Heart left ventricle (tissue), 16 donors: ENCODE results near the gene POLD1. TPM values are rescaled to one million over a fixed set of nuclear protein-coding genes. Genes with fewer than 3 reads are reported as not detected.

ENCODE experiments used
- ATAC-seq, 4 donors: fragments of 200-7000 bp; cut with Tn5 transposase; one replicate each; pipeline ENCODE4 v1.9.1; 2020 to 2022; ENCODE audit warnings: moderate library complexity in 4 of 4, mild to moderate bottlenecking in 3 of 4, moderate number of reproducible peaks in 1 of 4
- DNase-seq, 5 donors: peaks; one replicate each; pipeline ENCODE4 v3.0.0-alpha.2; 2020
- H3K27ac ChIP-seq, 12 donors: fragments of 200-600 bp; sonication (generic) in 4 of 12; one replicate each; pipeline versions ENCODE4 v1.5.0 to v1.8.0; 2016 to 2022; ENCODE audit warnings: mild to moderate bottlenecking in 2 of 12
- H3K27me3 ChIP-seq, 9 donors: fragments of 200-600 bp; sonication (generic) in 2 of 9; one replicate each; pipeline versions ENCODE4 v1.5.1 to v1.8.0; 2016 to 2022; ENCODE audit warnings: mild to moderate bottlenecking in 3 of 9
- H3K36me3 ChIP-seq, 9 donors: fragments of 200-600 bp; sonication (generic) in 2 of 9; one replicate each; pipeline versions ENCODE4 v1.5.0 to v1.8.0; 2018 to 2022; ENCODE audit warnings: mild to moderate bottlenecking in 2 of 9
- H3K4me1 ChIP-seq, 12 donors: fragments of 200-600 bp; sonication (generic) in 4 of 12; one replicate each; pipeline versions ENCODE4 v1.5.0 to v1.8.0; 2016 to 2022; ENCODE audit warnings: mild to moderate bottlenecking in 3 of 12
- H3K4me3 ChIP-seq, 12 donors: fragments of 200-600 bp; sonication (generic) in 4 of 12; one replicate each; pipeline versions ENCODE4 v1.5.0 to v1.8.0; 2017 to 2022; ENCODE audit warnings: mild to moderate bottlenecking in 9 of 12, moderate library complexity in 4 of 12
- H3K9me3 ChIP-seq, 12 donors: fragments of 200-600 bp; sonication (generic) in 4 of 12; one replicate each; pipeline versions ENCODE4 v1.5.0 to v1.8.0; 2016 to 2022; ENCODE audit warnings: mild to moderate bottlenecking in 1 of 12
- CTCF ChIP-seq, 12 donors: fragments of 200-600 bp; sonication (generic) in 4 of 12; IDR thresholded peaks; one replicate each; pipeline versions ENCODE4 v1.5.0 to v1.8.0; 2018 to 2022; ENCODE audit warnings: antibody characterized with exemption in 12 of 12, mild to moderate bottlenecking in 5 of 12
- POLR2A ChIP-seq, 2 donors: fragments of 450-650 bp; IDR thresholded peaks; one replicate each; pipeline ENCODE4 v1.6.1; 2017; ENCODE audit warnings: antibody characterized with exemption in 2 of 2, mild to moderate bottlenecking in 2 of 2, moderate library complexity in 2 of 2
- WGBS, 4 donors: extraction: QIAGEN DNeasy Blood & Tissue Kit in 2 of 4; methylation state at CpG; one replicate each; pipeline versions ENCODE4 v1.1.5 to v1.1.7; 2013 to 2018; 5-methylcytosine and 5-hydroxymethylcytosine counted together
- intact Hi-C, 10 donors: fragments of 100-400 bp; cut with DNase I; formaldehyde crosslinking; loops; one replicate each; pipeline versions ENCODE4 v1.11.1 to v1.14.2; 2022
- polyA plus RNA-seq, 2 donors: library from polyadenylated mRNA; stranded (reverse); fragments of 200-250 nt; gene quantifications; one replicate each; pipeline ENCODE4 v1.2.3, GENCODE V29; 2013
- total RNA-seq, 9 donors: library from RNA; depleted of rRNA in 2 of 9; stranded (reverse); fragments of >200 nt in 2 of 9; fragmentation: NEBNext Ultra II Directional in 3 of 9; extraction: Animal tissue kit (Norgen Biotek cat#: 25700) in 3 of 9; gene quantifications; one replicate each; pipeline versions ENCODE4 v1.1.0 to v1.2.4, GENCODE V29; 2016 to 2023
- donor health status: ischemic (EF 13 %, LVEDD 7.1; RV severe dilation, severe dysfunction).
- donor health status: healthy with polysubstance abuse.
- donor health status: DM: no; HTN: yes; CAD: no.
- donor health status: DM: no; HTN: no; CAD: no.
- donor health status: ischemic (EF 25% LVEDD 6.9; RV normal size, moderate dysfunction).
- donor health status: ischemic (EF 25% LVEDD 5.7; RV mildly dilated, moderate dysfunction).
- donor health status: healthy.
- donor health status: DM: yes; HTN: yes; CAD: no.
- donor health status: ischemic (EF 35%, LVEDD 5.7; RV mildly dilated, moderate dysfunction).
- donor health status: nonischemic (EF 11% LVEDD 7.7; RV severe dilation, severe dysfunction).
- donor health status: DM: yes; HTN: yes; CAD: no.
- donor health status: PGD.
- donor health status: ischemic (EF 29% LVEDD 5.4; RV normal size, mild dysfunction).
- donor health status: nonischemic (EF 23%, LVEDD 6.1; RV moderate dilation, normal function).

The POLD1 gene
- total and polyA plus RNA-seq, 11 donors, result 6.1 to 18.0 (median 9.6) TPM

- Histone ChIP-seq H3K36me3 (peaks cover 2 to 58% (median 56%) of the 10 kb centered on the region in 9 donors), H3K4me1 (peaks cover 0 to 53% (median 28%) of the 10 kb centered on the region in 12 donors), H3K27ac (no peak overlapping the region), H3K9me3 (no peaks in the 10 kb centered on the region), H3K27me3 (no peaks in the 10 kb centered on the region), H3K4me3 (no peak overlapping the region)
- WGBS, 4 donors, result 72 to 79% (median 73%) methylated on average over 11 of the region's 11 CpGs
- ATAC-seq (no peak), DNase-seq (peak in 1 of 5 donors; percentile 33)
- no peak for TF ChIP-seq CTCF (IDR thresholded peaks at IDR 0.05)
- TF ChIP-seq POLR2A (IDR thresholded peaks at IDR 0.05), result no peak
- intact Hi-C loops, result no loop called here
Measured at GRCh38 chr19:50380137-50380536, 4.0 kb upstream of the POLD1 start.

GRCh38 chr19:50380751-50381151, 3.4 kb upstream of the POLD1 start:
- no peak for ATAC-seq
- H3K27me3 ChIP-seq, result no peaks in the 10 kb centered on the region
- WGBS, 4 donors, result 41 to 50% (median 48%) methylated on average over 8 of the region's 8 CpGs
- no peak overlapping the region for H3K4me3 ChIP-seq
- no peak overlapping the region for H3K27ac ChIP-seq
- peaks cover 2 to 58% (median 56%) of the 10 kb centered on the region in 9 donors for H3K36me3 ChIP-seq
- H3K9me3 ChIP-seq, result no peaks in the 10 kb centered on the region
- intact Hi-C loops, result no loop called here
- peak in 2 of 5 donors; percentile 40 to 41 for DNase-seq
- peaks cover 0 to 53% (median 30%) of the 10 kb centered on the region in 12 donors for H3K4me1 ChIP-seq
- TF ChIP-seq POLR2A (IDR thresholded peaks at IDR 0.05) (no peak), CTCF (IDR thresholded peaks at IDR 0.05) (no peak)

- no peaks in the 10 kb centered on the region for H3K9me3 ChIP-seq
- ATAC-seq, result no peak
- no peak overlapping the region for H3K27ac ChIP-seq
- 92 to 93% (median 92%) methylated on average over 51 to 58 of the region's 58 CpGs for WGBS, 4 donors
- no peaks in the 10 kb centered on the region for H3K27me3 ChIP-seq
- TF ChIP-seq CTCF (IDR thresholded peaks at IDR 0.05), result no peak
- no peak for TF ChIP-seq POLR2A (IDR thresholded peaks at IDR 0.05)
- intact Hi-C loops, result no loop called here
- H3K4me3 ChIP-seq, result no peak overlapping the region
- H3K36me3 ChIP-seq, result peaks cover 2 to 58% (median 56%) of the 10 kb centered on the region in 9 donors
- peaks cover 0 to 45% (median 24%) of the 10 kb centered on the region in 12 donors for H3K4me1 ChIP-seq
- no peak for DNase-seq
Measured at GRCh38 chr19:50381881-50382729, 2.0 kb upstream of the POLD1 start.

GRCh38 chr19:50383001-50383851, 921 bp upstream of the POLD1 start:
- Histone ChIP-seq H3K27ac (peak overlapping the region; percentile 14 to 92 (median 74)), H3K4me1 (peaks cover 0 to 47% (median 21%) of the 10 kb centered on the region in 12 donors), H3K4me3 (peak overlapping the region in 11 of 12 donors; percentile 6 to 78 (median 66)), H3K9me3 (no peaks in the 10 kb centered on the region), H3K36me3 (peaks cover 2 to 49% (median 45%) of the 10 kb centered on the region in 9 donors), H3K27me3 (no peaks in the 10 kb centered on the region)
- TF ChIP-seq POLR2A (IDR thresholded peaks at IDR 0.05), result no peak
- no peak for TF ChIP-seq CTCF (IDR thresholded peaks at IDR 0.05)
- intact Hi-C loops, result no loop called here
- DNase-seq (peak in 1 of 5 donors; percentile 29), ATAC-seq (peak in 1 of 4 donors; percentile 0)
- WGBS, 4 donors, result 52 to 58% (median 56%) methylated on average over 21 of the region's 21 CpGs
